ENCODE data around the gene ASCC2.
"Not testable (repeated sequence)": the region's sequence is repeated elsewhere in the genome, so short reads cannot be mapped to it uniquely, and the experiment has no call there.

Gene ASCC2

GRCh38 chr22:29754658-29755395 lies 83.2 kb downstream of the ASCC2 start:
- H3K4me3 ChIP-seq (ENCODE audit: low read depth in 1 of 5, low read length in 5 of 5); H3K27ac ChIP-seq (ENCODE audit: low read depth, low read length); H3K9me3 ChIP-seq (ENCODE audit: control insufficient read depth in 5 of 5, low read length in 5 of 5); H3K27me3 ChIP-seq (ENCODE audit: control insufficient read depth in 5 of 5, insufficient read depth in 4 of 5, low read length in 5 of 5); H3K9ac ChIP-seq (ENCODE audit: low read length in 5 of 5): not testable (repeated sequence)
- Histone ChIP-seq H3K36me3 (ENCODE audit: control insufficient read depth in 5 of 5, insufficient read depth in 5 of 5, low read length in 5 of 5) (peaks cover 0 to 27% (median 13%) of the 10 kb centered on the region in 5 donors), H3K4me1 (ENCODE audit: control insufficient read depth in 5 of 5, insufficient read depth in 5 of 5, low read length in 5 of 5) (peaks cover 0 to 35% (median 21%) of the 10 kb centered on the region in 5 donors)

GRCh38 chr22:29753808-29754657 lies 84.0 kb downstream of the ASCC2 start:
- no peak overlapping the region for H3K9ac ChIP-seq (ENCODE audit: low read length in 5 of 5)

GRCh38 chr22:29751669-29752068 lies 86.4 kb downstream of the ASCC2 start:
- H3K27ac ChIP-seq (ENCODE audit: low read depth, low read length): no peak overlapping the region

More at GRCh38 chr22:29753808-29754657, 84.0 kb downstream of the ASCC2 start:
- no peak overlapping the region for H3K27ac ChIP-seq (ENCODE audit: low read depth, low read length)
- H3K27me3 ChIP-seq (ENCODE audit: control insufficient read depth in 5 of 5, insufficient read depth in 4 of 5, low read length in 5 of 5): no peaks in the 10 kb centered on the region
- no peaks in the 10 kb centered on the region for H3K9me3 ChIP-seq (ENCODE audit: control insufficient read depth in 5 of 5, low read length in 5 of 5)
- peaks cover 0 to 32% (median 20%) of the 10 kb centered on the region in 5 donors for H3K4me1 ChIP-seq (ENCODE audit: control insufficient read depth in 5 of 5, insufficient read depth in 5 of 5, low read length in 5 of 5)
- no peak overlapping the region for H3K4me3 ChIP-seq (ENCODE audit: low read depth in 1 of 5, low read length in 5 of 5)
- peaks cover 0 to 28% (median 13%) of the 10 kb centered on the region in 5 donors for H3K36me3 ChIP-seq (ENCODE audit: control insufficient read depth in 5 of 5, insufficient read depth in 5 of 5, low read length in 5 of 5)

GRCh38 chr22:29750559-29751538 lies 87.2 kb downstream of the ASCC2 start:
- no peaks in the 10 kb centered on the region for H3K9me3 ChIP-seq (ENCODE audit: control insufficient read depth in 5 of 5, low read length in 5 of 5)
- peaks cover 0 to 52% (median 35%) of the 10 kb centered on the region in 5 donors for H3K36me3 ChIP-seq (ENCODE audit: control insufficient read depth in 5 of 5, insufficient read depth in 5 of 5, low read length in 5 of 5)
- H3K27me3 ChIP-seq (ENCODE audit: control insufficient read depth in 5 of 5, insufficient read depth in 4 of 5, low read length in 5 of 5): no peaks in the 10 kb centered on the region
- peaks cover 0 to 20% (median 9%) of the 10 kb centered on the region in 5 donors for H3K4me1 ChIP-seq (ENCODE audit: control insufficient read depth in 5 of 5, insufficient read depth in 5 of 5, low read length in 5 of 5)
- no peak overlapping the region for H3K27ac ChIP-seq (ENCODE audit: low read depth, low read length)
- no peak overlapping the region for H3K9ac ChIP-seq (ENCODE audit: low read length in 5 of 5)
- H3K4me3 ChIP-seq (ENCODE audit: low read depth in 1 of 5, low read length in 5 of 5): no peak overlapping the region

More at GRCh38 chr22:29751669-29752068, 86.4 kb downstream of the ASCC2 start:
- H3K9ac ChIP-seq (ENCODE audit: low read length in 5 of 5): no peak overlapping the region
- no peaks in the 10 kb centered on the region for H3K27me3 ChIP-seq (ENCODE audit: control insufficient read depth in 5 of 5, insufficient read depth in 4 of 5, low read length in 5 of 5)
- H3K36me3 ChIP-seq (ENCODE audit: control insufficient read depth in 5 of 5, insufficient read depth in 5 of 5, low read length in 5 of 5): peaks cover 0 to 44% (median 31%) of the 10 kb centered on the region in 5 donors
- H3K4me3 ChIP-seq (ENCODE audit: low read depth in 1 of 5, low read length in 5 of 5): no peak overlapping the region
- no peaks in the 10 kb centered on the region for H3K9me3 ChIP-seq (ENCODE audit: control insufficient read depth in 5 of 5, low read length in 5 of 5)
- H3K4me1 ChIP-seq (ENCODE audit: control insufficient read depth in 5 of 5, insufficient read depth in 5 of 5, low read length in 5 of 5): peaks cover 0 to 20% (median 9%) of the 10 kb centered on the region in 5 donors

GRCh38 chr22:29750029-29750428 lies 88.0 kb downstream of the ASCC2 start:
- Histone ChIP-seq H3K4me1 (ENCODE audit: control insufficient read depth in 5 of 5, insufficient read depth in 5 of 5, low read length in 5 of 5) (peaks cover 0 to 25% (median 13%) of the 10 kb centered on the region in 5 donors), H3K4me3 (ENCODE audit: low read depth in 1 of 5, low read length in 5 of 5) (no peak overlapping the region), H3K9me3 (ENCODE audit: control insufficient read depth in 5 of 5, low read length in 5 of 5) (no peaks in the 10 kb centered on the region), H3K9ac (ENCODE audit: low read length in 5 of 5) (no peak overlapping the region), H3K27ac (ENCODE audit: low read depth, low read length) (no peak overlapping the region), H3K36me3 (ENCODE audit: control insufficient read depth in 5 of 5, insufficient read depth in 5 of 5, low read length in 5 of 5) (peaks cover 0 to 60% (median 39%) of the 10 kb centered on the region in 5 donors), H3K27me3 (ENCODE audit: control insufficient read depth in 5 of 5, insufficient read depth in 4 of 5, low read length in 5 of 5) (no peaks in the 10 kb centered on the region)

- H3K4me1 ChIP-seq (ENCODE audit: control insufficient read depth in 5 of 5, insufficient read depth in 5 of 5, low read length in 5 of 5): peaks cover 0 to 19% (median 10%) of the 10 kb centered on the region in 5 donors
- H3K27me3 ChIP-seq (ENCODE audit: control insufficient read depth in 5 of 5, insufficient read depth in 4 of 5, low read length in 5 of 5): no peaks in the 10 kb centered on the region
- peaks cover 0 to 62% (median 36%) of the 10 kb centered on the region in 5 donors for H3K36me3 ChIP-seq (ENCODE audit: control insufficient read depth in 5 of 5, insufficient read depth in 5 of 5, low read length in 5 of 5)
- no peak overlapping the region for H3K9ac ChIP-seq (ENCODE audit: low read length in 5 of 5)
- H3K4me3 ChIP-seq (ENCODE audit: low read depth in 1 of 5, low read length in 5 of 5): no peak overlapping the region
- H3K9me3 ChIP-seq (ENCODE audit: control insufficient read depth in 5 of 5, low read length in 5 of 5): no peaks in the 10 kb centered on the region
- H3K27ac ChIP-seq (ENCODE audit: low read depth, low read length): no peak overlapping the region
Measured at GRCh38 chr22:29748248-29748893, 89.7 kb downstream of the ASCC2 start.

- Histone ChIP-seq H3K4me3 (ENCODE audit: low read depth in 1 of 5, low read length in 5 of 5) (no peak overlapping the region), H3K4me1 (ENCODE audit: control insufficient read depth in 5 of 5, insufficient read depth in 5 of 5, low read length in 5 of 5) (peaks cover 0 to 14% (median 10%) of the 10 kb centered on the region in 5 donors), H3K27ac (ENCODE audit: low read depth, low read length) (no peak overlapping the region), H3K27me3 (ENCODE audit: control insufficient read depth in 5 of 5, insufficient read depth in 4 of 5, low read length in 5 of 5) (no peaks in the 10 kb centered on the region), H3K36me3 (ENCODE audit: control insufficient read depth in 5 of 5, insufficient read depth in 5 of 5, low read length in 5 of 5) (peaks cover 0 to 59% (median 33%) of the 10 kb centered on the region in 5 donors), H3K9ac (ENCODE audit: low read length in 5 of 5) (no peak overlapping the region), H3K9me3 (ENCODE audit: control insufficient read depth in 5 of 5, low read length in 5 of 5) (no peaks in the 10 kb centered on the region)
Measured at GRCh38 chr22:29747832-29748231, 90.2 kb downstream of the ASCC2 start.

- H3K36me3 ChIP-seq (ENCODE audit: control insufficient read depth in 5 of 5, insufficient read depth in 5 of 5, low read length in 5 of 5): peaks cover 0 to 74% (median 45%) of the 10 kb centered on the region in 5 donors
- no peaks in the 10 kb centered on the region for H3K9me3 ChIP-seq (ENCODE audit: control insufficient read depth in 5 of 5, low read length in 5 of 5)
- H3K4me1 ChIP-seq (ENCODE audit: control insufficient read depth in 5 of 5, insufficient read depth in 5 of 5, low read length in 5 of 5): peaks cover 0 to 13% (median 10%) of the 10 kb centered on the region in 5 donors
- no peaks in the 10 kb centered on the region for H3K27me3 ChIP-seq (ENCODE audit: control insufficient read depth in 5 of 5, insufficient read depth in 4 of 5, low read length in 5 of 5)
- H3K4me3 ChIP-seq (ENCODE audit: low read depth in 1 of 5, low read length in 5 of 5): no peak overlapping the region
- H3K27ac ChIP-seq (ENCODE audit: low read depth, low read length): no peak overlapping the region
- H3K9ac ChIP-seq (ENCODE audit: low read length in 5 of 5): peak overlapping the region in 1 of 5 donors; percentile 25
Measured at GRCh38 chr22:29744902-29745301, 93.2 kb downstream of the ASCC2 start.

- Histone ChIP-seq H3K9me3 (ENCODE audit: control insufficient read depth in 5 of 5, low read length in 5 of 5) (no peaks in the 10 kb centered on the region), H3K9ac (ENCODE audit: low read length in 5 of 5) (no peak overlapping the region), H3K27ac (ENCODE audit: low read depth, low read length) (no peak overlapping the region), H3K27me3 (ENCODE audit: control insufficient read depth in 5 of 5, insufficient read depth in 4 of 5, low read length in 5 of 5) (no peaks in the 10 kb centered on the region), H3K36me3 (ENCODE audit: control insufficient read depth in 5 of 5, insufficient read depth in 5 of 5, low read length in 5 of 5) (peaks cover 0 to 79% (median 47%) of the 10 kb centered on the region in 5 donors), H3K4me3 (ENCODE audit: low read depth in 1 of 5, low read length in 5 of 5) (no peak overlapping the region), H3K4me1 (ENCODE audit: control insufficient read depth in 5 of 5, insufficient read depth in 5 of 5, low read length in 5 of 5) (peaks cover 0 to 28% (median 14%) of the 10 kb centered on the region in 5 donors)
Measured at GRCh38 chr22:29742326-29742725, 95.7 kb downstream of the ASCC2 start.

Measured in subcutaneous abdominal adipose tissue (tissue), 5 donors.